IMR-90 (cell line): ENCODE results near the gene IRAK1BP1. TPM values are rescaled to one million over a fixed set of nuclear protein-coding genes. Genes with fewer than 3 reads are reported as not detected.

Source experiments
- ATAC-seq: fragments of 200-7000 bp; cut with Tn5 transposase; 2 replicates; pipeline ENCODE4 v1.9.1; 2020; ENCODE audit warnings: low read depth, mild to moderate bottlenecking, moderate library complexity
- BruUV-seq: library from RNA; stranded (reverse); fragments of 400-500 nt; replicated peaks from 2 replicates; lab custom pipeline; 2021; lab: Mats Ljungman, UMichigan
- CTCF ChIA-PET: fragments of 300-600 bp; formaldehyde crosslinking; extraction: SDS; loops from one replicate; lab custom pipeline; 2021; ENCODE audit warnings: antibody characterized with exemption; lab: Yijun Ruan, JAX
- POLR2A ChIA-PET: fragments of 300-600 bp; sonication (Branson Sonifier 250); formaldehyde crosslinking; loops from one replicate; lab custom pipeline; 2022; ENCODE audit warnings: antibody characterized with exemption; ENCODE audit not compliant: unreplicated experiment; lab: Charles Lee
- DNase-seq: peaks from one replicate; pipeline ENCODE4 v3.0.0; 2013
- H2AFZ ChIP-seq: replicated peaks from 2 replicates; pipeline ENCODE3; 2013; ENCODE audit warnings: low read length, mild to moderate bottlenecking; ENCODE audit not compliant: poor library complexity
- H2AK5ac ChIP-seq: 2 replicates; pipeline ENCODE4 v1.6.1; 2013; ENCODE audit warnings: low read depth, low read length, inconsistent platforms
- H2AK9ac ChIP-seq: replicated peaks from 2 replicates; pipeline ENCODE3; 2013; ENCODE audit warnings: mild to moderate bottlenecking, low read depth, low read length, moderate library complexity; ENCODE audit not compliant: poor library complexity
- H2BK120ac ChIP-seq: 2 replicates; pipeline ENCODE4 v1.6.1; 2013; ENCODE audit warnings: low read depth, low read length, inconsistent platforms
- H2BK15ac ChIP-seq: 3 replicates; pipeline ENCODE4 v1.6.1; 2013; ENCODE audit warnings: low read depth, low read length, inconsistent platforms
- H2BK20ac ChIP-seq: 2 replicates; pipeline ENCODE4 v1.6.1; 2013; ENCODE audit warnings: low read depth, mild to moderate bottlenecking, inconsistent platforms, low read length, moderate library complexity
- H2BK5ac ChIP-seq: 2 replicates; pipeline ENCODE4 v1.6.1; 2013; ENCODE audit warnings: mild to moderate bottlenecking, low read depth, low read length, inconsistent platforms; ENCODE audit not compliant: poor library complexity, severe bottlenecking
- H3K14ac ChIP-seq: replicated peaks from 2 replicates; pipeline ENCODE4 v1.6.1; 2013; ENCODE audit warnings: low read depth, low read length, inconsistent platforms
- H3K18ac ChIP-seq: 2 replicates; pipeline ENCODE4 v1.6.1; 2013; ENCODE audit warnings: low read depth, low read length, control low read depth
- H3K23ac ChIP-seq: 2 replicates; pipeline ENCODE4 v1.6.1; 2013; ENCODE audit warnings: low read depth, low read length, inconsistent platforms
- H3K27ac ChIP-seq: 2 replicates; pipeline ENCODE4 v1.5.1; 2013; ENCODE audit warnings: mild to moderate bottlenecking, control low read depth, low read length; ENCODE audit not compliant: insufficient read depth
- H3K27me3 ChIP-seq: 2 replicates; pipeline ENCODE4 v1.6.1; 2013; ENCODE audit warnings: low read length; ENCODE audit not compliant: control insufficient read depth, insufficient read depth
- H3K36me3 ChIP-seq: 2 replicates; pipeline ENCODE4 v1.6.1; 2013; ENCODE audit warnings: low read length, mixed read lengths; ENCODE audit not compliant: control insufficient read depth, insufficient read depth
- H3K4ac ChIP-seq: 2 replicates; pipeline ENCODE4 v1.6.1; 2013; ENCODE audit warnings: low read depth, low read length, inconsistent platforms
- H3K4me1 ChIP-seq: 2 replicates; pipeline ENCODE4 v1.6.1; 2013; ENCODE audit warnings: low read length, mixed read lengths; ENCODE audit not compliant: control insufficient read depth, insufficient read depth
- H3K4me2 ChIP-seq: 2 replicates; pipeline ENCODE4 v1.6.1; 2013; ENCODE audit warnings: low read depth, mild to moderate bottlenecking, control low read depth, low read length, moderate library complexity
- H3K4me3 ChIP-seq: 2 replicates; pipeline ENCODE4 v1.5.1; 2013; ENCODE audit warnings: low read depth, mild to moderate bottlenecking, control low read depth, low read length, moderate library complexity; ENCODE audit not compliant: insufficient read depth
- H3K56ac ChIP-seq: 2 replicates; pipeline ENCODE4 v1.6.1; 2013; ENCODE audit warnings: low read length, inconsistent platforms; ENCODE audit not compliant: insufficient read depth; ENCODE audit errors: extremely low read depth
- H3K79me1 ChIP-seq, 2 experiments: 2 replicates each; pipeline ENCODE4 v1.6.1; 2013; ENCODE audit warnings: low read length in 2 of 2, inconsistent platforms in 1 of 2, low read depth in 1 of 2
- H3K9ac ChIP-seq: 2 replicates; pipeline ENCODE4 v1.6.1; 2013; ENCODE audit warnings: low read depth, low read length, control low read depth
- H3K9me1 ChIP-seq: 2 replicates; pipeline ENCODE4 v1.6.1; 2013; ENCODE audit warnings: low read length, inconsistent platforms; ENCODE audit not compliant: insufficient read depth
- H3K9me3 ChIP-seq: 2 replicates; pipeline ENCODE4 v1.6.1; 2013; ENCODE audit warnings: low read length; ENCODE audit not compliant: control insufficient read depth, insufficient read depth
- H4K20me1 ChIP-seq: 2 replicates; pipeline ENCODE4 v1.6.1; 2013; ENCODE audit warnings: low read length, inconsistent platforms; ENCODE audit not compliant: insufficient read depth
- H4K5ac ChIP-seq: 2 replicates; pipeline ENCODE4 v1.6.1; 2013; ENCODE audit warnings: mild to moderate bottlenecking, low read depth, low read length, control low read depth
- H4K8ac ChIP-seq, 2 experiments: 2 replicates each; pipeline ENCODE4 v1.6.1; 2013; ENCODE audit warnings: low read depth in 2 of 2, low read length in 2 of 2, control low read depth in 1 of 2, inconsistent platforms in 1 of 2
- H4K91ac ChIP-seq: 2 replicates; pipeline ENCODE4 v1.6.1; 2013; ENCODE audit warnings: low read depth, low read length, inconsistent platforms; ENCODE audit not compliant: insufficient read depth
- BHLHE40 ChIP-seq: fragments of 150-350 bp; IDR thresholded peaks from 2 replicates; pipeline ENCODE4 v1.6.1; 2016; ENCODE audit warnings: mild to moderate bottlenecking, low read depth, low read length
- CEBPB ChIP-seq: IDR thresholded peaks from 2 replicates; pipeline ENCODE4 v1.6.1; 2012; ENCODE audit warnings: low read depth, low read length, improper control_type of control experiment
- CHD1 ChIP-seq: IDR thresholded peaks from 2 replicates; pipeline ENCODE4 v1.6.1; 2012; ENCODE audit warnings: low read depth, low read length, improper control_type of control experiment
- MAFK ChIP-seq: IDR thresholded peaks from 2 replicates; pipeline ENCODE4 v1.6.1; 2012; ENCODE audit warnings: low read depth, low read length, improper control_type of control experiment
- MAZ ChIP-seq: IDR thresholded peaks from 2 replicates; pipeline ENCODE4 v1.6.1; 2012; ENCODE audit warnings: low read depth, mild to moderate bottlenecking, low read length, improper control_type of control experiment, moderate library complexity, borderline replicate concordance
- NFE2L2 ChIP-seq: fragments of 150-350 bp; IDR thresholded peaks from 2 replicates; pipeline ENCODE4 v1.6.1; 2016; ENCODE audit warnings: low read depth, mild to moderate bottlenecking, low read length
- RAD21 ChIP-seq: IDR thresholded peaks from 2 replicates; pipeline ENCODE4 v1.6.1; 2012; ENCODE audit warnings: low read length, improper control_type of control experiment
- WGBS, 2 experiments: methylation state at CpG; one replicate each; pipeline versions ENCODE4 v1.1.5 to v1.1.7; 2013; ENCODE audit warnings: missing lambda C conversion rate in 2 of 2; ENCODE audit not compliant: insufficient read length in 1 of 2; ENCODE audit errors: extremely low coverage in 2 of 2; 5-methylcytosine and 5-hydroxymethylcytosine counted together
- dilution Hi-C: fragments of 300-500 bp; cut with HindIII; formaldehyde crosslinking; loops from one replicate; pipeline ENCODE4 v1.14.3; 2018; ENCODE audit warnings: low sequenced_read_pairs; ENCODE audit not compliant: unreplicated experiment
- in situ Hi-C: fragments of 300-500 bp; cut with MboI; formaldehyde crosslinking; loops from 3 replicates; pipeline ENCODE4 v1.14.3; 2019; ENCODE audit warnings: low sequenced_read_pairs, inconsistent platforms, mixed read lengths
- intact Hi-C: fragments of 100-400 bp; cut with micrococcal nuclease; formaldehyde crosslinking; loops from 2 replicates; pipeline ENCODE4 v1.10.0; 2022
- polyA plus RNA-seq, 3 experiments: library from polyadenylated mRNA; depleted of rRNA; stranded (reverse); fragments of >200 nt; gene quantifications; 2 replicates each; pipeline ENCODE4 v1.2.3, GENCODE V29; 2012; ENCODE audit warnings: low replicate concordance in 1 of 3
- total RNA-seq: library from RNA; depleted of rRNA; stranded (reverse); fragments of >200 nt; gene quantifications from 2 replicates; pipeline ENCODE4 v1.2.3, GENCODE V29; 2012
- TF ChIP-seq, protein P1 (sequence below): fragments of 150-350 bp; IDR thresholded peaks from 2 replicates; pipeline ENCODE4 v1.6.1; 2016; ENCODE audit warnings: low read depth, mild to moderate bottlenecking, low read length, moderate library complexity, borderline replicate concordance

The IRAK1BP1 gene
- total and polyA plus RNA-seq, 2 of the 4 experiments (the other 2 are of a cell fraction), result 0.94 to 2.2 TPM

DNA sequence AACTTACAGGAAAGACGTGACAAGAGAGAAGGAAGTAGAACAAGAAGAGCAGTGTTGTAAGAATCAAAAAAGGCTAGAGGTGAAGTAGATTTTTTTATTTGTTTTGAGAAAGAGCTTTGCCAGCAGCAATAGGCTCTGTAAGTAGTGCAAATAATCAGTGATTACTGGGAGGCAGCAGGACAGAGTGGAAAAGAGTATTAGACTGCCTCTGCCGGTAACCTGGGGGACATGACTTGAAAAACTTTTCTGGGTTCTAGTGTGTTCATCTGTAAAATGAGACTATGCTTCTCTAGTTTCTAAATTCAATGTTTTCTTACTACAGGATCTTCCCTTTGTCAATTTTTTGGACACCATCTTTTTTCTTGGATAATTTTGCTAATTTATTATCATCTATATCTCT is 5.8 kb upstream of the IRAK1BP1 start:
- no peak overlapping the region for H3K27ac ChIP-seq
- no peak overlapping the region for H3K14ac ChIP-seq
- no peak overlapping the region for H3K56ac ChIP-seq
- no peak overlapping the region for H3K23ac ChIP-seq
- H3K9ac ChIP-seq, result no peak overlapping the region
- no peaks in the 10 kb centered on the region for H3K27me3 ChIP-seq
- H2BK20ac ChIP-seq, result no peak overlapping the region
- H2BK120ac ChIP-seq, result no peak overlapping the region
- H3K79me1 ChIP-seq, result no peaks in the 10 kb centered on the region
- H4K91ac ChIP-seq, result no peak overlapping the region
- dilution Hi-C loops (no loop called here), in situ Hi-C loops (no loop called here), intact Hi-C loops (loop anchor here (10.0 kb wide), 1 partner anchor 373 kb away; the partner anchor contains the start of gene HMGN3)
- no TSS peak for BruUV-seq
- DNase-seq (no peak), ATAC-seq (no peak)
- WGBS, 2 experiments, result 67% methylated on average over 1 of the region's 2 CpGs; no CpG with 5 or more reads in 1 of the 2 experiments
- H2AFZ ChIP-seq, result no peak overlapping the region
- H2AK5ac ChIP-seq, result no peak overlapping the region
- H2AK9ac ChIP-seq, result no peak overlapping the region
- no peaks in the 10 kb centered on the region for H3K9me3 ChIP-seq
- H3K4me1 ChIP-seq, result no peaks in the 10 kb centered on the region
- H3K4me3 ChIP-seq, result no peak overlapping the region
- no peak overlapping the region for H2BK15ac ChIP-seq
- no peaks in the 10 kb centered on the region for H3K9me1 ChIP-seq
- no peak overlapping the region for H3K18ac ChIP-seq
- H3K4me2 ChIP-seq, result no peak overlapping the region
- TF ChIP-seq MAFK (no peak), BHLHE40 (no peak), RAD21 (no peak), CHD1 (no peak), CEBPB (no peak), NFE2L2 (no peak), MAZ (no peak)
- TF ChIP-seq, protein P1, sequence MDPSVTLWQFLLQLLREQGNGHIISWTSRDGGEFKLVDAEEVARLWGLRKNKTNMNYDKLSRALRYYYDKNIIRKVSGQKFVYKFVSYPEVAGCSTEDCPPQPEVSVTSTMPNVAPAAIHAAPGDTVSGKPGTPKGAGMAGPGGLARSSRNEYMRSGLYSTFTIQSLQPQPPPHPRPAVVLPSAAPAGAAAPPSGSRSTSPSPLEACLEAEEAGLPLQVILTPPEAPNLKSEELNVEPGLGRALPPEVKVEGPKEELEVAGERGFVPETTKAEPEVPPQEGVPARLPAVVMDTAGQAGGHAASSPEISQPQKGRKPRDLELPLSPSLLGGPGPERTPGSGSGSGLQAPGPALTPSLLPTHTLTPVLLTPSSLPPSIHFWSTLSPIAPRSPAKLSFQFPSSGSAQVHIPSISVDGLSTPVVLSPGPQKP, result no peak
- POLR2A ChIA-PET, result no interaction called here
- H3K4ac ChIP-seq, result no peak overlapping the region
- no peak overlapping the region for H2BK5ac ChIP-seq
- H4K20me1 ChIP-seq, result no peaks in the 10 kb centered on the region
- no peaks in the 10 kb centered on the region for H3K36me3 ChIP-seq
- CTCF ChIA-PET, result interaction anchor here (0.7 kb wide), 1 partner anchor 38 kb away, joined by 3 read pairs; no protein-coding TSS in a partner anchor
- no peak overlapping the region for H4K8ac ChIP-seq
- no peak overlapping the region for H4K5ac ChIP-seq
